Pancreas (tissue), 10 donors: ENCODE data around the gene FMNL2. TPM values are rescaled to one million over a fixed set of nuclear protein-coding genes. Genes with fewer than 3 reads are reported as not detected.
A peak's percentile ranks its signal among the peaks of the same experiment; 100 is the strongest.

Experiments
- ATAC-seq, 4 donors: fragments of 200-7000 bp; cut with Tn5 transposase; one replicate each; pipeline versions ENCODE4 v1.8.0 to v1.9.1; 2020; ENCODE audit warnings: mild to moderate bottlenecking in 4 of 4, moderate library complexity in 4 of 4
- DNase-seq, 6 donors: peaks; one replicate each; pipeline ENCODE4 v3.0.0-alpha.2; 2020
- FAIRE-seq: peaks from 2 replicates; lab custom pipeline; 2012; peaks lifted over from hg19 to GRCh38; lab: Jason Lieb, UNC
- H3K27ac ChIP-seq, 4 donors: fragments of 200-600 bp; sonication (generic); 1 replicate in 3 of 4; 2 replicates in 1 of 4; pipeline versions ENCODE4 v1.5.0 to v1.8.0; 2020
- H3K27me3 ChIP-seq, 4 donors: fragments of 200-600 bp; one replicate each; pipeline ENCODE4 v1.8.0; 2021
- H3K36me3 ChIP-seq, 3 donors: fragments of 200-600 bp; sonication (generic) in 1 of 3; one replicate each; pipeline versions ENCODE4 v1.5.0 to v1.8.0; 2020 to 2021
- H3K4me1 ChIP-seq, 3 donors: fragments of 200-600 bp; one replicate each; pipeline ENCODE4 v1.8.0; 2021
- H3K4me3 ChIP-seq, 4 donors: fragments of 200-600 bp; sonication (generic) in 2 of 4; one replicate each; pipeline versions ENCODE4 v1.5.0 to v1.8.0; 2020 to 2021
- H3K9me3 ChIP-seq, 4 donors: fragments of 200-600 bp; one replicate each; pipeline ENCODE4 v1.8.0; 2021
- CTCF ChIP-seq, 4 donors: fragments of 200-600 bp; sonication (generic) in 3 of 4; IDR thresholded peaks; one replicate each; pipeline versions ENCODE4 v1.5.0 to v1.8.0; 2021; ENCODE audit warnings: antibody characterized with exemption in 4 of 4
- WGBS, 2 donors: extraction: QIAGEN DNeasy Blood & Tissue Kit; methylation state at CpG; one replicate each; pipeline ENCODE4 v1.1.7; 2013; 5-methylcytosine and 5-hydroxymethylcytosine counted together
- intact Hi-C, 3 donors: fragments of 100-400 bp; cut with DNase I; formaldehyde crosslinking; loops; one replicate each; pipeline versions ENCODE4 v1.11.1 to v1.14.2; 2022
- polyA plus RNA-seq, 2 donors: library from polyadenylated mRNA; stranded (reverse); fragments of 200-250 nt; gene quantifications; one replicate each; pipeline ENCODE4 v1.2.3, GENCODE V29; 2013
- total RNA-seq, 6 donors: library from RNA; stranded (reverse); fragmentation: NEBNext Ultra II Directional in 4 of 6; extraction: Animal tissue kit (Norgen Biotek cat#: 25700) in 4 of 6; gene quantifications; one replicate each; pipeline versions ENCODE4 v1.2.1 to v1.2.4, GENCODE V29; 2021 to 2023
- donor health status: healthy with polysubstance abuse.
- donor health status: DM: no; HTN: no; CAD: no; lungs with moderate emphysema.
- donor health status: DM: no; HTN: no; CAD: no.
- donor health status: control.
- donor health status: control.
- donor health status: Bipolar disorder and iron deficiency.
- donor health status: DM: yes; HTN: yes; CAD: no.
- donor health status: DM: no; HTN: no; CAD: no.
- donor health status: DM: no; HTN: no; CAD: no.
- donor health status: DM: yes; HTN: yes; CAD: no.

FMNL2 gene
- total and polyA plus RNA-seq, 8 donors = 7.5 to 22.3 (median 11.3) TPM

GRCh38 chr2:152511981-152512380, 177.0 kb downstream of the FMNL2 start:
- FAIRE-seq (no peak), DNase-seq (no peak), ATAC-seq (no peak)
- no peaks in the 10 kb centered on the region for H3K36me3 ChIP-seq
- H3K4me3 ChIP-seq = no peak overlapping the region
- H3K9me3 ChIP-seq = no peaks in the 10 kb centered on the region
- H3K4me1 ChIP-seq = no peaks in the 10 kb centered on the region
- intact Hi-C loops = no loop called here
- 76% methylated on average over 2 of the region's 2 CpGs for WGBS, 2 donors
- H3K27ac ChIP-seq = no peak overlapping the region
- no peak for TF ChIP-seq CTCF (IDR thresholded peaks at IDR 0.05)
- H3K27me3 ChIP-seq = no peaks in the 10 kb centered on the region

- Histone ChIP-seq H3K4me1 (peaks cover 0 to 2% (median under 1%) of the 10 kb centered on the region in 3 donors), H3K4me3 (no peak overlapping the region), H3K27ac (no peak overlapping the region), H3K36me3 (no peaks in the 10 kb centered on the region), H3K27me3 (no peaks in the 10 kb centered on the region), H3K9me3 (no peaks in the 10 kb centered on the region)
- ATAC-seq = no peak
- DNase-seq = no peak
- FAIRE-seq = no peak
- TF ChIP-seq CTCF (IDR thresholded peaks at IDR 0.05) = no peak
- 92 to 94% methylated on average over 4 of the region's 4 CpGs for WGBS, 2 donors
- intact Hi-C loops = no loop called here
Observed at GRCh38 chr2:152513029-152513428, 178.1 kb downstream of the FMNL2 start.

GRCh38 chr2:152513681-152514080, 178.7 kb downstream of the FMNL2 start:
- FAIRE-seq = no peak
- H3K4me3 ChIP-seq = no peak overlapping the region
- intact Hi-C loops = no loop called here
- H3K27ac ChIP-seq = no peak overlapping the region
- peaks cover 0 to 9% (median 7%) of the 10 kb centered on the region in 3 donors for H3K4me1 ChIP-seq
- no peak for DNase-seq
- no peaks in the 10 kb centered on the region for H3K36me3 ChIP-seq
- TF ChIP-seq CTCF (IDR thresholded peaks at IDR 0.05) = no peak
- WGBS, 2 donors = 66 to 75% methylated on average over 2 of the region's 2 CpGs
- no peak for ATAC-seq
- H3K27me3 ChIP-seq = no peaks in the 10 kb centered on the region
- no peaks in the 10 kb centered on the region for H3K9me3 ChIP-seq

- no peaks in the 10 kb centered on the region for H3K36me3 ChIP-seq
- intact Hi-C loops = no loop called here
- no peak overlapping the region for H3K27ac ChIP-seq
- 52 to 72% methylated on average over 1 of the region's 1 CpG for WGBS, 2 donors
- ATAC-seq (peak in 3 of 4 donors; percentile 15 to 45 (median 20)), DNase-seq (no peak), FAIRE-seq (no peak)
- TF ChIP-seq CTCF (IDR thresholded peaks at IDR 0.05) = no peak
- peaks cover 0 to 20% (median 17%) of the 10 kb centered on the region in 3 donors for H3K4me1 ChIP-seq
- no peaks in the 10 kb centered on the region for H3K27me3 ChIP-seq
- H3K4me3 ChIP-seq = no peak overlapping the region
- H3K9me3 ChIP-seq = no peaks in the 10 kb centered on the region
Observed at GRCh38 chr2:152518034-152518433, 183.1 kb downstream of the FMNL2 start.

- WGBS, 2 donors = 32 to 34% methylated on average over 14 of the region's 14 CpGs
- peaks cover 0 to 20% (median 17%) of the 10 kb centered on the region in 3 donors for H3K4me1 ChIP-seq
Observed at GRCh38 chr2:152518641-152519580, 183.9 kb downstream of the FMNL2 start.

More at GRCh38 chr2:152518641-152519580, 183.9 kb downstream of the FMNL2 start:
- no peak for TF ChIP-seq CTCF (IDR thresholded peaks at IDR 0.05)
- DNase-seq (peak in 1 of 6 donors; percentile 21), FAIRE-seq (no peak), ATAC-seq (peak; percentile 43 to 74 (median 68))
- Histone ChIP-seq H3K27ac (peak overlapping the region in 1 of 4 donors; percentile 24), H3K36me3 (no peaks in the 10 kb centered on the region), H3K27me3 (no peaks in the 10 kb centered on the region), H3K4me3 (peak overlapping the region in 2 of 4 donors; percentile 0 to 16), H3K9me3 (no peaks in the 10 kb centered on the region)
- intact Hi-C loops = no loop called here
